Cardiac fibroblast (primary cell): ENCODE results near the gene EPHA10.
A peak's percentile ranks its signal among the peaks of the same experiment; 100 is the strongest.

Experiments
- DNase-seq, 2 donors: peaks; one replicate each; pipeline versions ENCODE4 v3.0.0 to v3.0.0-alpha.2; 2010; ENCODE audit warnings: low read depth in 2 of 2
- H3K4me3 ChIP-seq, 2 donors: replicated peaks in 1 of 2; 1 replicate in 1 of 2; 2 replicates in 1 of 2; pipeline ENCODE4 v1.5.1; 2011; ENCODE audit warnings: low read depth in 2 of 2, low read length in 2 of 2, mild to moderate bottlenecking in 2 of 2, moderate library complexity in 1 of 2
- CTCF ChIP-seq: IDR thresholded peaks from one replicate; pipeline ENCODE4 v1.5.1; 2011; ENCODE audit warnings: low read depth, mild to moderate bottlenecking, low read length, inconsistent platforms

The EPHA10 gene

GRCh38 chr1:37755951-37756560, 8.9 kb downstream of the EPHA10 start:
- H3K4me3 ChIP-seq: no peak overlapping the region
- DNase-seq: no peak
- no peak for TF ChIP-seq CTCF

GRCh38 chr1:37755290-37755689, 9.6 kb downstream of the EPHA10 start:
- TF ChIP-seq CTCF: no peak
- no peak overlapping the region for H3K4me3 ChIP-seq
- DNase-seq: no peak

- no peak for DNase-seq
- H3K4me3 ChIP-seq: no peak overlapping the region
- TF ChIP-seq CTCF: no peak
Measured at GRCh38 chr1:37753473-37754321, 11.2 kb downstream of the EPHA10 start.

GRCh38 chr1:37752583-37753471, 12.1 kb downstream of the EPHA10 start:
- no peak overlapping the region for H3K4me3 ChIP-seq
- TF ChIP-seq CTCF: no peak
- peak in 1 of 2 donors; percentile 4 for DNase-seq

GRCh38 chr1:37752213-37752582, 12.7 kb downstream of the EPHA10 start:
- TF ChIP-seq CTCF: no peak
- no peak overlapping the region for H3K4me3 ChIP-seq
- no peak for DNase-seq

- H3K4me3 ChIP-seq: no peak overlapping the region
- no peak for TF ChIP-seq CTCF
- no peak for DNase-seq
Measured at GRCh38 chr1:37748565-37748964, 16.4 kb downstream of the EPHA10 start.
